Large intestine (tissue), 3 donors: Measurements from ENCODE around the gene SLA2. TPM values are rescaled to one million over a fixed set of nuclear protein-coding genes. Genes with fewer than 3 reads are reported as not detected.
"Not testable (repeated sequence)": the region's sequence is repeated elsewhere in the genome, so short reads cannot be mapped to it uniquely, and the experiment has no call there.

ENCODE experiments used
- DNase-seq, 2 donors: peaks; one replicate each; pipeline versions ENCODE4 v3.0.0 to v3.0.0-alpha.2; 2013
- H3K27ac ChIP-seq: one replicate; pipeline ENCODE4 v1.5.1; 2013; ENCODE audit warnings: low read length
- H3K27me3 ChIP-seq: 2 replicates; pipeline ENCODE4 v1.6.1; 2013; ENCODE audit warnings: low read length; ENCODE audit not compliant: control insufficient read depth, insufficient read depth
- H3K36me3 ChIP-seq: 2 replicates; pipeline ENCODE4 v1.6.1; 2013; ENCODE audit warnings: low read length; ENCODE audit not compliant: control insufficient read depth, insufficient read depth
- H3K4me1 ChIP-seq: one replicate; pipeline ENCODE4 v1.6.1; 2013; ENCODE audit warnings: low read length; ENCODE audit not compliant: control insufficient read depth, insufficient read depth
- H3K4me3 ChIP-seq: one replicate; pipeline ENCODE4 v1.5.1; 2013; ENCODE audit warnings: low read length
- H3K9me3 ChIP-seq: one replicate; pipeline ENCODE4 v1.6.1; 2013; ENCODE audit warnings: mild to moderate bottlenecking, low read depth, low read length, moderate library complexity; ENCODE audit not compliant: control insufficient read depth
- WGBS: methylation state at CpG from one replicate; pipeline ENCODE4 v1.1.5; 2013; ENCODE audit warnings: low lambda C conversion rate; ENCODE audit not compliant: insufficient coverage; 5-methylcytosine and 5-hydroxymethylcytosine counted together
- polyA plus RNA-seq: library from polyadenylated mRNA; unstranded; fragments of 120-200 nt; gene quantifications from one replicate; pipeline ENCODE4 v1.2.1, GENCODE V29; 2013

The SLA2 gene
- polyA plus RNA-seq, 1 donor, result 1.6 TPM

GRCh38 chr20:36675545-36675944 is 29.5 kb upstream of the SLA2 start:
- WGBS, result no CpG with 5 or more reads among the region's 8 CpGs
- H3K27ac ChIP-seq, H3K4me3 ChIP-seq, H3K9me3 ChIP-seq, H3K36me3 ChIP-seq, H3K4me1 ChIP-seq, H3K27me3 ChIP-seq, DNase-seq: not testable (repeated sequence)

GRCh38 chr20:36672991-36673390 is 27.0 kb upstream of the SLA2 start:
- Histone ChIP-seq H3K27me3 (no peaks in the 10 kb centered on the region), H3K9me3 (peaks cover 6% of the 10 kb centered on the region), H3K4me3 (no peak overlapping the region), H3K27ac (no peak overlapping the region), H3K36me3 (peaks cover 2% of the 10 kb centered on the region), H3K4me1 (no peaks in the 10 kb centered on the region)
- DNase-seq, result no peak
- WGBS, result 88% methylated on average over 1 of the region's 4 CpGs

GRCh38 chr20:36670665-36671357 is 24.8 kb upstream of the SLA2 start:
- peak; percentile 7 to 37 for DNase-seq
- Histone ChIP-seq H3K4me3 (no peak overlapping the region), H3K27me3 (no peaks in the 10 kb centered on the region), H3K9me3 (no peaks in the 10 kb centered on the region), H3K36me3 (no peaks in the 10 kb centered on the region), H3K4me1 (no peaks in the 10 kb centered on the region), H3K27ac (no peak overlapping the region)
- 100% methylated on average over 1 of the region's 3 CpGs for WGBS

GRCh38 chr20:36666181-36666740 is 20.3 kb upstream of the SLA2 start:
- H3K4me1 ChIP-seq, result no peaks in the 10 kb centered on the region
- no peak overlapping the region for H3K27ac ChIP-seq
- H3K9me3 ChIP-seq, result no peaks in the 10 kb centered on the region
- peaks cover 9% of the 10 kb centered on the region for H3K36me3 ChIP-seq
- no CpG with 5 or more reads among the region's 4 CpGs for WGBS
- no peaks in the 10 kb centered on the region for H3K27me3 ChIP-seq
- no peak overlapping the region for H3K4me3 ChIP-seq
- no peak for DNase-seq

DNA sequence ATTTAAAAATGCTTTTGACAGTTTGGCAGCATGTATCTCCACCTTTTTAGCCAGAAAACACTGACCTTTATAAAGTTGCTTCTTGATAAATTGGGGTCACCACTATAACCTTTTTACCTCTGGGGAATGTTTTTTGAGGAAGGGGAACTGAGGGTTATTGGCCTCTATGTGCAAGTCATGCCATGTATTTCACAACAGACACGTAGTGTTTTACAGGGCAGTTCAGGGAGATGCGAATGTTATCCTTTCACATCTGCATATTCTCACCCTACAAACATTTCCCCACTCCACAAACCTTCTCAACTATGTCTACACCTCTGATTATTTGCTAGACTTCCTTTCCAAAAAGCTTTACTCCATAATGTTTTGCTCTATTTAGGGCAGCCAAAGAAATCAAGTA is 17.0 kb upstream of the SLA2 start:
- Histone ChIP-seq H3K27ac (no peak overlapping the region), H3K4me3 (no peak overlapping the region), H3K27me3 (no peaks in the 10 kb centered on the region), H3K4me1 (no peaks in the 10 kb centered on the region), H3K36me3 (peaks cover 11% of the 10 kb centered on the region), H3K9me3 (no peaks in the 10 kb centered on the region)
- DNase-seq, result no peak
- no CpG with 5 or more reads among the region's 2 CpGs for WGBS

- no peaks in the 10 kb centered on the region for H3K4me1 ChIP-seq
- H3K9me3 ChIP-seq, result no peaks in the 10 kb centered on the region
- no peak overlapping the region for H3K4me3 ChIP-seq
- no CpG with 5 or more reads among the region's 3 CpGs for WGBS
- no peak for DNase-seq
- no peaks in the 10 kb centered on the region for H3K27me3 ChIP-seq
- H3K27ac ChIP-seq, result no peak overlapping the region
- peaks cover 12% of the 10 kb centered on the region for H3K36me3 ChIP-seq
Observed at GRCh38 chr20:36658300-36658699, 12.3 kb upstream of the SLA2 start.

DNA sequence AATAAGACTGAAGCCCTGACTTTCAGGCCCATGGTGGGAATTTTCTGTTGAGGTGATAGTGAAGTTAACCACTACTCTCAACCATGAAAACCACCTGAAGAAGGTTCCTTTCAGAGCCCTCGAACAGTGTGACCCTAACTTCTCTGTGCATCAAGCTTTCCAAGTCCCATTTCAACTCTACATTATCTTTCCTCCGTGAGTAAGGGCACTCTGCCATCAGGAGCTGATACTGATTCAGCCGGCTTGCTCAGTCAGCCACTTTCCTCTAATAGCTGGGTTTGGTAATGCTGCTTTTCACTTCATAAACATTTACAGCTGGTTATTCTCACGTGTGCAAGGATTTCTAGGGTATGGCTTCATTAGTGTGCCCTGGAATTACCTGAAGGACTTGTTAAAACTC is 10.7 kb upstream of the SLA2 start:
- H3K4me1 ChIP-seq, result no peaks in the 10 kb centered on the region
- no peak for DNase-seq
- no peaks in the 10 kb centered on the region for H3K9me3 ChIP-seq
- H3K27me3 ChIP-seq, result no peaks in the 10 kb centered on the region
- no peak overlapping the region for H3K27ac ChIP-seq
- H3K4me3 ChIP-seq, result no peak overlapping the region
- no CpG with 5 or more reads among the region's 4 CpGs for WGBS
- peaks cover 14% of the 10 kb centered on the region for H3K36me3 ChIP-seq

DNA sequence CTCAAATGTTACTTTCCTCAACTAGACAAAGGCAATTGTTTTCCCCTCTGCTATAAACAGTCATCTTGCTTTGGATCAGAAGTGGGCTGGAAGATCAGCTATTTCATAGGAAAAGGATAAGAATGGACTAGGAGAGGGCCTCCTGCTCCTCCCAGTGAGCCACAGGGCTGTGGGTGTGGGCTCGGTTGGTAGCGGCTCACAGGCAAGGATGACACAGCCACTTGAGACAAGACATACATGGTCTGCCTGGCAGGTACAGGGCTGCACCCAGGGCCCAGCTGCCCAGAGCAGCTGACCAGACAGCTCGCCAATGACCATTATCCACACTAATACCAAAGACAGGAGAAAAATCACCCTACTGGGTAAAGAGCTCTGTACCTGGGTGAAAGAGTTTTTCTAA is 9.0 kb upstream of the SLA2 start:
- no CpG with 5 or more reads among the region's 3 CpGs for WGBS
- H3K9me3 ChIP-seq, result no peaks in the 10 kb centered on the region
- H3K4me3 ChIP-seq, result no peak overlapping the region
- H3K36me3 ChIP-seq, result peaks cover 10% of the 10 kb centered on the region
- DNase-seq, result no peak
- H3K4me1 ChIP-seq, result no peaks in the 10 kb centered on the region
- no peaks in the 10 kb centered on the region for H3K27me3 ChIP-seq
- no peak overlapping the region for H3K27ac ChIP-seq

- DNase-seq, result no peak
- Histone ChIP-seq H3K4me3 (no peak overlapping the region), H3K36me3 (peaks cover 10% of the 10 kb centered on the region), H3K9me3 (no peaks in the 10 kb centered on the region), H3K27ac (no peak overlapping the region), H3K4me1 (no peaks in the 10 kb centered on the region), H3K27me3 (no peaks in the 10 kb centered on the region)
- WGBS, result no CpG with 5 or more reads among the region's 8 CpGs
Observed at GRCh38 chr20:36654506-36654905, 8.5 kb upstream of the SLA2 start.

DNA sequence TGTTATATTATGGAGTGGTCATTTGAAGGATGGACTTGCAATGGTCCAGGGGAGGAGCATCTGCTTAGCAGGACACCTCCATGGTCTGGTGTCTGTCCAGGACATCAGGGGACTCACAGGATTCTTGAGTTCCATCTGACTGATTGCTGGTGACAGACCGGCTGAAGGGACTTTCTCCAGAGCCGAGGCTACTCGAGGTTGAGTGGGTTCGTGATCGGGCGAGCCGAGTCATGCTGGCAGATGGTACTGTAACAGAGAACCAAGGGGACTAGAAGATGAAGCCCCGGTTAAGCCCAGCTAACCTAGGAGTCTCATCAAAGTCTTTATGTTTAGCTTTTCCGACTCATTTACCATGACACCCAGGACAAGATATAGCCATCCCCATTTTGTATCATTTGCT is 7.5 kb upstream of the SLA2 start:
- no peak for DNase-seq
- H3K27ac ChIP-seq, result no peak overlapping the region
- H3K4me1 ChIP-seq, result no peaks in the 10 kb centered on the region
- WGBS, result no CpG with 5 or more reads among the region's 9 CpGs
- no peaks in the 10 kb centered on the region for H3K9me3 ChIP-seq
- H3K36me3 ChIP-seq, result peaks cover 10% of the 10 kb centered on the region
- no peaks in the 10 kb centered on the region for H3K27me3 ChIP-seq
- H3K4me3 ChIP-seq, result no peak overlapping the region
